HCT116 (cell line): ENCODE data around the gene CABYR. TPM values are rescaled to one million over a fixed set of nuclear protein-coding genes. Genes with fewer than 3 reads are reported as not detected.

Experiments used
- ATAC-seq: fragments of 200-7000 bp; cut with Tn5 transposase; 2 replicates; pipeline ENCODE4 v1.9.1; 2020; ENCODE audit warnings: mild to moderate bottlenecking, moderate library complexity
- BruUV-seq: library from RNA; stranded (reverse); fragments of 400-500 nt; replicated peaks from 2 replicates; lab custom pipeline; 2021; lab: Mats Ljungman, UMichigan
- CTCF ChIA-PET: fragments of 300-600 bp; sonication (Branson Sonifier 250); formaldehyde crosslinking; loops from one replicate; lab custom pipeline; 2021; ENCODE audit warnings: antibody characterized with exemption; lab: Charles Lee
- POLR2A ChIA-PET: fragments of 300-600, 350-600 bp; sonication (Branson Sonifier 250); formaldehyde crosslinking; loops from one replicate; lab custom pipeline; 2021; ENCODE audit warnings: antibody characterized with exemption; lab: Charles Lee
- RAD21 ChIA-PET, 2 experiments: fragments of 300-600 bp; sonication (Branson Sonifier 250); formaldehyde crosslinking; loops; one replicate each; lab custom pipeline; 2023; ENCODE audit warnings: low total read pairs in 2 of 2; ENCODE audit not compliant: uncharacterized antibody in 2 of 2, unreplicated experiment in 2 of 2, low non-redundant PET in 1 of 2; lab: Charles Lee
- DNase-seq: peaks from one replicate; pipeline ENCODE4 v3.0.0-alpha.2; 2010; ENCODE audit warnings: low read depth, low spot score
- H2AFZ ChIP-seq: fragments of 200-600 bp; shearing (Covaris generic), sonication (generic); 2 replicates; pipeline ENCODE4 v1.6.1; 2017; ENCODE audit warnings: low read depth, mixed run types, mixed read lengths, antibody characterized with exemption, low read length; ENCODE audit not compliant: poor library complexity, severe bottlenecking
- H3K27ac ChIP-seq: 2 replicates; pipeline ENCODE4 v1.5.1; 2012; ENCODE audit warnings: low read depth, low read length
- H3K27me3 ChIP-seq: fragments of 200-600 bp; sonication (generic); 2 replicates; pipeline ENCODE4 v1.6.1; 2016; ENCODE audit warnings: mixed run types, low read length, mixed read lengths; ENCODE audit not compliant: insufficient read depth
- H3K36me3 ChIP-seq, 2 experiments: fragments of 200-500 bp in 1 of 2; fragments of 200-600 bp in 1 of 2; sonication (Bioruptor generic) in 1 of 2; sonication (generic) in 1 of 2; 2 replicates each; pipeline versions ENCODE4 v1.5.1 to v1.6.1; 2014 to 2016; ENCODE audit warnings: low read length in 2 of 2, inconsistent platforms in 1 of 2, mixed read lengths in 1 of 2, mixed run types in 1 of 2; ENCODE audit not compliant: insufficient read depth in 2 of 2, control insufficient read depth in 1 of 2
- H3K4me1 ChIP-seq, 2 experiments: fragments of 200-600 bp in 1 of 2; sonication (generic) in 1 of 2; 2 replicates each; pipeline versions ENCODE4 v1.5.1 to v1.6.1; 2012 to 2017; ENCODE audit warnings: low read length in 2 of 2, inconsistent platforms in 1 of 2, mild to moderate bottlenecking in 1 of 2, mixed read lengths in 1 of 2, mixed run types in 1 of 2, moderate library complexity in 1 of 2; ENCODE audit not compliant: insufficient read depth in 2 of 2, control insufficient read depth in 1 of 2
- H3K4me2 ChIP-seq: fragments of 200-600 bp; sonication (generic); 2 replicates; pipeline ENCODE4 v1.6.1; 2017; ENCODE audit warnings: mixed run types, low read length, mixed read lengths
- H3K4me3 ChIP-seq, 2 experiments: fragments of 200-600 bp in 1 of 2; sonication (generic) in 1 of 2; replicated peaks in 1 of 2; 2 replicates each; pipeline ENCODE4 v1.5.1; 2011 to 2016; ENCODE audit warnings: low read length in 2 of 2, control low read depth in 1 of 2, low read depth in 1 of 2, mild to moderate bottlenecking in 1 of 2, mixed read lengths in 1 of 2, mixed run types in 1 of 2
- H3K79me2 ChIP-seq: fragments of 200-600 bp; sonication (generic); 2 replicates; pipeline ENCODE4 v1.6.1; 2017; ENCODE audit warnings: mild to moderate bottlenecking, mixed run types, low read length, moderate library complexity, mixed read lengths; ENCODE audit not compliant: insufficient read depth
- H3K9ac ChIP-seq: fragments of 200-600 bp; sonication (generic); 2 replicates; pipeline ENCODE4 v1.6.1; 2016; ENCODE audit warnings: low read length, mixed read lengths
- H3K9me2 ChIP-seq: fragments of 200-600 bp; sonication (generic), shearing (Covaris generic); 2 replicates; pipeline ENCODE4 v1.6.1; 2017; ENCODE audit warnings: mixed run types, mild to moderate bottlenecking, moderate library complexity; ENCODE audit not compliant: insufficient read depth
- H3K9me3 ChIP-seq, 2 experiments: fragments of 200-500 bp in 1 of 2; fragments of 200-600 bp in 1 of 2; sonication (Bioruptor generic) in 1 of 2; sonication (generic) in 1 of 2; 2 replicates each; pipeline ENCODE4 v1.6.1; 2014 to 2017; ENCODE audit warnings: low read length in 2 of 2, mixed read lengths in 2 of 2, inconsistent platforms in 1 of 2, low read depth in 1 of 2, mild to moderate bottlenecking in 1 of 2, mixed run types in 1 of 2, moderate library complexity in 1 of 2; ENCODE audit not compliant: control insufficient read depth in 1 of 2, insufficient read depth in 1 of 2
- H4K20me1 ChIP-seq: fragments of 200-600 bp; sonication (generic), shearing (Covaris generic); 2 replicates; pipeline ENCODE4 v1.6.1; 2017; ENCODE audit warnings: mixed run types, mild to moderate bottlenecking, moderate library complexity; ENCODE audit not compliant: insufficient read depth
- ATF3 ChIP-seq: IDR thresholded peaks from 2 replicates; pipeline ENCODE4 v1.6.1; 2012
- CBX3 ChIP-seq: IDR thresholded peaks from 2 replicates; pipeline ENCODE4 v1.6.1; 2012; ENCODE audit warnings: low read depth
- CEBPB ChIP-seq: IDR thresholded peaks from 2 replicates; pipeline ENCODE4 v1.6.1; 2012; ENCODE audit warnings: low read depth
- EZH2 ChIP-seq: fragments of 200-600 bp; sonication (generic); IDR thresholded peaks from 2 replicates; pipeline ENCODE4 v1.6.1; 2017; ENCODE audit warnings: antibody characterized with exemption, mixed run types
- EZH2phosphoT487 ChIP-seq: fragments of 200-600 bp; IDR thresholded peaks from 2 replicates; pipeline ENCODE4 v1.6.1; 2018; ENCODE audit warnings: antibody characterized with exemption, borderline replicate concordance
- SIN3A ChIP-seq: IDR thresholded peaks from 2 replicates; pipeline ENCODE4 v1.6.1; 2012; ENCODE audit warnings: low read depth
- SP1 ChIP-seq: IDR thresholded peaks from 2 replicates; pipeline ENCODE4 v1.6.1; 2012; ENCODE audit warnings: low read depth
- SRF ChIP-seq: IDR thresholded peaks from 2 replicates; pipeline ENCODE4 v1.6.1; 2012; ENCODE audit warnings: low read depth
- ZFX ChIP-seq: fragments of 450-650 bp; IDR thresholded peaks from 2 replicates; pipeline ENCODE4 v1.6.1; 2017
- intact Hi-C: fragments of 100-400 bp; cut with micrococcal nuclease; formaldehyde crosslinking; loops from 2 replicates; pipeline ENCODE4 v1.10.0; 2022
- total RNA-seq: library from RNA; stranded (reverse); gene quantifications from one replicate; pipeline ENCODE4 v1.2.1, GENCODE V29; 2021; ENCODE audit not compliant: unreplicated experiment
- TF ChIP-seq, protein P1 (sequence below): IDR thresholded peaks from 2 replicates; pipeline ENCODE4 v1.6.1; 2012; ENCODE audit warnings: low read depth
- TF ChIP-seq, protein P2 (sequence below), 3 experiments: fragments of 200-600 bp in 1 of 3; sonication (generic) in 1 of 3; IDR thresholded peaks in 2 of 3; conservative IDR thresholded peaks in 1 of 3; 2 replicates each; pipeline ENCODE4 v1.5.1; 2012 to 2017; ENCODE audit warnings: low read depth in 2 of 3, low read length in 2 of 3, antibody characterized with exemption in 1 of 3, borderline replicate concordance in 1 of 3, control low read depth in 1 of 3, mild to moderate bottlenecking in 1 of 3, mixed read lengths in 1 of 3, mixed run types in 1 of 3, moderate library complexity in 1 of 3; ENCODE audit not compliant: insufficient read depth in 1 of 3

The CABYR gene
- total RNA-seq, 1 experiment from 2014 or later = not detected

DNA sequence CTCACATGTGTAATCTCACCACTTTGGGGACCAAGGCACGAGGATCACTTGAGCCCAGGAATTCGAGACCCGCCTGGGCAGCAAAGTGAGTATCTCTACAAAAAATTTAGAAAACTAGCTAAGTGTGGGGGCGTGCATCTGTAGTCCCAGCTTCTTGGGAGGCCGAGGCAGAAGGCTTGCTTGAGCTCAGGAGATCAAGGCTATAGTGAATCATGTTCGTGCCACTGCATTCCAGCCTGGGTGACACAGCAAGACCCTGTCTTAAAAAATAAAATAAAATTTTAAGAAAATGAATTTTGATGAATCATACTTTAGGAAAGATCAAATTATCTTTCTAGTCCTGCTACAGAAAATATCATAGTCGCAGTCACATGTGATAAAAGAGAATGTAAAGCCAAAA lies 46.9 kb downstream of the CABYR start:
- no TSS peak for BruUV-seq
- peaks cover 0 to 15% of the 10 kb centered on the region in 2 experiments; a peak in 2 of 4 replicates for H3K4me1 ChIP-seq
- intact Hi-C loops = no loop called here
- TF ChIP-seq SP1 (no peak), EZH2phosphoT487 (no peak), CBX3 (no peak), SIN3A (no peak), SRF (no peak)
- TF ChIP-seq, protein P1, sequence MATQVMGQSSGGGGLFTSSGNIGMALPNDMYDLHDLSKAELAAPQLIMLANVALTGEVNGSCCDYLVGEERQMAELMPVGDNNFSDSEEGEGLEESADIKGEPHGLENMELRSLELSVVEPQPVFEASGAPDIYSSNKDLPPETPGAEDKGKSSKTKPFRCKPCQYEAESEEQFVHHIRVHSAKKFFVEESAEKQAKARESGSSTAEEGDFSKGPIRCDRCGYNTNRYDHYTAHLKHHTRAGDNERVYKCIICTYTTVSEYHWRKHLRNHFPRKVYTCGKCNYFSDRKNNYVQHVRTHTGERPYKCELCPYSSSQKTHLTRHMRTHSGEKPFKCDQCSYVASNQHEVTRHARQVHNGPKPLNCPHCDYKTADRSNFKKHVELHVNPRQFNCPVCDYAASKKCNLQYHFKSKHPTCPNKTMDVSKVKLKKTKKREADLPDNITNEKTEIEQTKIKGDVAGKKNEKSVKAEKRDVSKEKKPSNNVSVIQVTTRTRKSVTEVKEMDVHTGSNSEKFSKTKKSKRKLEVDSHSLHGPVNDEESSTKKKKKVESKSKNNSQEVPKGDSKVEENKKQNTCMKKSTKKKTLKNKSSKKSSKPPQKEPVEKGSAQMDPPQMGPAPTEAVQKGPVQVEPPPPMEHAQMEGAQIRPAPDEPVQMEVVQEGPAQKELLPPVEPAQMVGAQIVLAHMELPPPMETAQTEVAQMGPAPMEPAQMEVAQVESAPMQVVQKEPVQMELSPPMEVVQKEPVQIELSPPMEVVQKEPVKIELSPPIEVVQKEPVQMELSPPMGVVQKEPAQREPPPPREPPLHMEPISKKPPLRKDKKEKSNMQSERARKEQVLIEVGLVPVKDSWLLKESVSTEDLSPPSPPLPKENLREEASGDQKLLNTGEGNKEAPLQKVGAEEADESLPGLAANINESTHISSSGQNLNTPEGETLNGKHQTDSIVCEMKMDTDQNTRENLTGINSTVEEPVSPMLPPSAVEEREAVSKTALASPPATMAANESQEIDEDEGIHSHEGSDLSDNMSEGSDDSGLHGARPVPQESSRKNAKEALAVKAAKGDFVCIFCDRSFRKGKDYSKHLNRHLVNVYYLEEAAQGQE = no peak
- H3K9ac ChIP-seq = no peak overlapping the region
- no peak overlapping the region for H2AFZ ChIP-seq
- no peak overlapping the region for H3K4me3 ChIP-seq
- no peaks in the 10 kb centered on the region for H3K79me2 ChIP-seq
- no peak overlapping the region for H3K27ac ChIP-seq
- no peaks in the 10 kb centered on the region for H3K9me3 ChIP-seq
- no peaks in the 10 kb centered on the region for H4K20me1 ChIP-seq
- ChIA-PET POLR2A (no interaction called here), CTCF (interaction anchor here (8.1 kb wide), 1 partner anchor 8 kb away, joined by 53 read pairs; no protein-coding TSS in a partner anchor), RAD21 (no interaction called here)
- no peak overlapping the region for H3K4me2 ChIP-seq
- ATAC-seq (no peak), DNase-seq (no peak)
- H3K36me3 ChIP-seq = no peaks in the 10 kb centered on the region
- no peaks in the 10 kb centered on the region for H3K27me3 ChIP-seq
- H3K9me2 ChIP-seq = no peaks in the 10 kb centered on the region

- H3K27ac ChIP-seq = no peak overlapping the region
- ATAC-seq = no peak
- H3K27me3 ChIP-seq = no peaks in the 10 kb centered on the region
- H3K9me2 ChIP-seq = no peaks in the 10 kb centered on the region
- no peak overlapping the region for H3K9ac ChIP-seq
- H3K4me1 ChIP-seq = peaks cover 0 to 11% of the 10 kb centered on the region in 2 experiments; a peak in 2 of 4 replicates
- H3K79me2 ChIP-seq = no peaks in the 10 kb centered on the region
- POLR2A ChIA-PET = no interaction called here
- no peaks in the 10 kb centered on the region for H3K9me3 ChIP-seq
- intact Hi-C loops = no loop called here
- no peak for DNase-seq
- RAD21 ChIA-PET = no interaction called here
- no peaks in the 10 kb centered on the region for H3K36me3 ChIP-seq
- H4K20me1 ChIP-seq = no peaks in the 10 kb centered on the region; the same call in 1 of the 2 replicates
- no TSS peak for BruUV-seq
- H3K4me2 ChIP-seq = no peak overlapping the region
- H2AFZ ChIP-seq = no peak overlapping the region
- no peak overlapping the region for H3K4me3 ChIP-seq
- CTCF ChIA-PET = interaction anchor here (8.1 kb wide), 1 partner anchor 9 kb away, joined by 53 read pairs; no protein-coding TSS in a partner anchor
- TF ChIP-seq, protein P2, sequence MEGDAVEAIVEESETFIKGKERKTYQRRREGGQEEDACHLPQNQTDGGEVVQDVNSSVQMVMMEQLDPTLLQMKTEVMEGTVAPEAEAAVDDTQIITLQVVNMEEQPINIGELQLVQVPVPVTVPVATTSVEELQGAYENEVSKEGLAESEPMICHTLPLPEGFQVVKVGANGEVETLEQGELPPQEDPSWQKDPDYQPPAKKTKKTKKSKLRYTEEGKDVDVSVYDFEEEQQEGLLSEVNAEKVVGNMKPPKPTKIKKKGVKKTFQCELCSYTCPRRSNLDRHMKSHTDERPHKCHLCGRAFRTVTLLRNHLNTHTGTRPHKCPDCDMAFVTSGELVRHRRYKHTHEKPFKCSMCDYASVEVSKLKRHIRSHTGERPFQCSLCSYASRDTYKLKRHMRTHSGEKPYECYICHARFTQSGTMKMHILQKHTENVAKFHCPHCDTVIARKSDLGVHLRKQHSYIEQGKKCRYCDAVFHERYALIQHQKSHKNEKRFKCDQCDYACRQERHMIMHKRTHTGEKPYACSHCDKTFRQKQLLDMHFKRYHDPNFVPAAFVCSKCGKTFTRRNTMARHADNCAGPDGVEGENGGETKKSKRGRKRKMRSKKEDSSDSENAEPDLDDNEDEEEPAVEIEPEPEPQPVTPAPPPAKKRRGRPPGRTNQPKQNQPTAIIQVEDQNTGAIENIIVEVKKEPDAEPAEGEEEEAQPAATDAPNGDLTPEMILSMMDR (IDR thresholded peaks at IDR 0.05 in 2 of 3, conservative IDR thresholded peaks at IDR 0.05 in 1 of 3; ENCODE audit: borderline replicate concordance in 1 of 3, insufficient read depth in 1 of 3, low read depth in 2 of 3, low read length in 2 of 3) = no peak
- TF ChIP-seq ATF3 = no peak
- TF ChIP-seq CEBPB = no peak
- TF ChIP-seq, protein P1 = no peak
- no peak for TF ChIP-seq ZFX
- no peak for TF ChIP-seq EZH2
Measured at GRCh38 chr18:24187049-24187448, 48.2 kb downstream of the CABYR start.
